C4-2B (cell line): ENCODE measurements around the gene TTYH3.

ENCODE experiments used
- H3K27ac ChIP-seq: fragments of 450-650 bp; 2 replicates; pipeline ENCODE4 v1.5.1; 2017
- CTCF ChIP-seq: fragments of 450-650 bp; conservative IDR thresholded peaks from 2 replicates; pipeline ENCODE4 v1.5.1; 2017; ENCODE audit warnings: mild to moderate bottlenecking
- ZFX ChIP-seq: fragments of 450-650 bp; IDR thresholded peaks from 2 replicates; pipeline ENCODE4 v1.6.1; 2017

Gene TTYH3

DNA sequence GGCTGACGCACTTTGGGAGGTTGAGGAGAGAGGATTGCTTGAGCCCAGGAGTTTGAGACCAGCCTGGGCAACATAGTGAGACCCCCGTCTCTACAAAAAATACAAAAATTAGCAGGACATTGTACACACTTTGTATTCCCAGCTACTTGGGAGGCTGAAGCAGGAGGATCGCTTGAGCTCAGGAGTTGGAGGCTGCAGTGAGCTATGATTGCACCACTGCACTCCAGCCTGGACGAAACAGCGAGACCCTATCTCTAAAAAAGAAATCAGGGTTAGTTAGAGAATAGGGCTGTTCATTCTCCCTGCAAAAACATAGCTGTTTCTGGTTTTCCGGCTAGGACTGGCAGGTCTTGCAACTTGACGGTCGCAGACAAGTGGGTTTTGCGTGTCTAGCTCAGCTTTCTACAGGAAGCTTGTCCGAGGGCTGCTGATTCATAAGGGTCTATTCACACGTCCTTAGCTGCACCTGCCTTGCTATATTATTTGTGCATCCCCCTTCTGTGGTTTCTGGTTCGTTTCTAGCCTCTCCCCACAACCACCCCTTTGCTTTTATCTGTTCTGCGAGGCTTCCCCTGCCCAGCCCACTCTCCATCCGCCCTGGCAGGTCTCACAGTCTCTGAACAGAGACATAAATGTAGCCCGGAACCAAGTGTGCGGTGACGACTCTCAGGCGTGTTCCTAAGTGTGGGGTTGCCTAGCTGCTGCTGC is 66.9 kb downstream of the TTYH3 start:
- TF ChIP-seq ZFX (no peak), CTCF (no peak)

GRCh38 chr7:2699289-2699620 is 67.5 kb downstream of the TTYH3 start:
- TF ChIP-seq ZFX (no peak), CTCF (no peak)
- H3K27ac ChIP-seq: no peak overlapping the region

More for the DNA sequence above, 66.9 kb downstream of the TTYH3 start:
- H3K27ac ChIP-seq: no peak overlapping the region

- no peak overlapping the region for H3K27ac ChIP-seq
These were observed 68.5 kb downstream of the TTYH3 start for GRCh38 chr7:2700141-2700850.

GRCh38 chr7:2701424-2701823 is 69.6 kb downstream of the TTYH3 start:
- no peak overlapping the region for H3K27ac ChIP-seq
- TF ChIP-seq CTCF: no peak
- TF ChIP-seq ZFX: no peak

More at GRCh38 chr7:2700141-2700850, 68.5 kb downstream of the TTYH3 start:
- TF ChIP-seq ZFX (no peak), CTCF (no peak)

DNA sequence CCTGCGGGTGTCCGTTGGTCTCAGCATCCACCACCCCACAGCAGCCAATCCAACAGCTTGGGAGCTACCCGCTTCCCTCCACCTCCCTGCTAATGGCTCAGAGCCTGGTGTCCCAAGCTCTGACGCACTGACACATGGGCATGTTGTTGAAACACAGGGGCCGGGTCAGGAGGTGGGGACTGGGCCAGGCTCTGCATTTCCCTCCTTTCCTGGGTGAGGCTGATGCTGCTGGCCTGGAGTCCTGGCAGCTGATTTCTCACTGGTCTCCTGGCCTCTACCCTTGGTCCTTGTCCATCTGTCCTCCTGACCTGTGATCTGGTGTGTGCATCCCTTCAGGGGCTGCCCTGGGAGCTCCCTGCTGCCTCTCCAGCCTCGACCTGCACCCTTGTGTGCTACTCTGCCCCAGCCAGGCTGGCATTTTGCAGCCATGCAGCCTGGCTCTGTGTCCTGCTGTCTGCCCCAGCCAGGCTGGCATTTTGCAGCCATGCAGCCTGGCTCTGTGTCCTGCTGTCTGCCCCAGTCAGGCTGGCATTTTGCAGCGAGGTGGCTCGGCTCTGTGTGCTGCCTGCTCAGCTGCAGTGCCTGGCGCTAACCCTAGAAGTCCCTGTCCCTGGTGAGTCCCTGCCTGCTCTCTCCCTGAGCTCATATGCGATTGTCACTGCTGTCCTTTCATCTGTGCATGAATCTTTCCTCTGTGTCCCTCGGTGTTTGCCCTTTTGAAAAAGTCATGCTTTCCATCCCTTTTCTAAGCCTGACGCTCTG is 70.2 kb downstream of the TTYH3 start:
- no peak overlapping the region for H3K27ac ChIP-seq
- no peak for TF ChIP-seq CTCF
- TF ChIP-seq ZFX: no peak

- no peak for TF ChIP-seq ZFX
- no peak for TF ChIP-seq CTCF
- H3K27ac ChIP-seq: no peak overlapping the region
These were observed 70.8 kb downstream of the TTYH3 start for GRCh38 chr7:2702594-2702957.
